HEK293 (cell line): ENCODE data around the gene NCOA6.

ENCODE experiments used
- CTCF ChIP-seq: fragments of 450-650 bp; formaldehyde crosslinking; IDR thresholded peaks from 2 replicates; pipeline ENCODE4 v1.5.1; 2016; ENCODE audit warnings: missing biosample characterization, missing genetic modification characterization
- REST ChIP-seq: fragments of 450-650 bp; formaldehyde crosslinking; IDR thresholded peaks from 2 replicates; pipeline ENCODE4 v1.5.1; 2016; ENCODE audit warnings: missing biosample characterization, missing genetic modification characterization
- SETDB1 ChIP-seq: IDR thresholded peaks from one replicate; pipeline ENCODE4 v1.6.1; 2017; ENCODE audit warnings: mild to moderate bottlenecking, low read length, moderate library complexity, mixed read lengths; ENCODE audit not compliant: insufficient read length
- SP2 ChIP-seq: fragments of 450-650 bp; formaldehyde crosslinking; IDR thresholded peaks from 2 replicates; pipeline ENCODE4 v1.5.1; 2016; ENCODE audit warnings: missing biosample characterization, missing genetic modification characterization
- TCF7L2 ChIP-seq: IDR thresholded peaks from 2 replicates; pipeline ENCODE4 v1.6.1; 2011; ENCODE audit warnings: low read depth, mild to moderate bottlenecking, inconsistent platforms, low read length, moderate library complexity, borderline replicate concordance
- YY1 ChIP-seq: fragments of 450-650 bp; formaldehyde crosslinking; IDR thresholded peaks from 2 replicates; pipeline ENCODE4 v1.5.1; 2018; ENCODE audit warnings: missing biosample characterization, missing genetic modification characterization
- ZFHX2 ChIP-seq: fragments of 450-650 bp; formaldehyde crosslinking; conservative IDR thresholded peaks from 2 replicates; pipeline ENCODE4 v1.5.1; 2016; ENCODE audit warnings: missing biosample characterization, missing genetic modification characterization
- ZNF155 ChIP-seq: fragments of 450-650 bp; formaldehyde crosslinking; IDR thresholded peaks from 2 replicates; pipeline ENCODE4 v1.5.1; 2016; ENCODE audit warnings: missing biosample characterization, missing genetic modification characterization
- ZNF239 ChIP-seq: fragments of 450-650 bp; formaldehyde crosslinking; IDR thresholded peaks from 2 replicates; pipeline ENCODE4 v1.5.1; 2016; ENCODE audit warnings: missing biosample characterization, missing genetic modification characterization
- ZNF324 ChIP-seq: fragments of 450-650 bp; formaldehyde crosslinking; IDR thresholded peaks from 2 replicates; pipeline ENCODE4 v1.5.1; 2016; ENCODE audit warnings: missing biosample characterization, missing genetic modification characterization
- ZNF558 ChIP-seq: fragments of 450-650 bp; formaldehyde crosslinking; IDR thresholded peaks from 2 replicates; pipeline ENCODE4 v1.5.1; 2016; ENCODE audit warnings: missing biosample characterization, missing genetic modification characterization
- ZNF654 ChIP-seq: fragments of 450-650 bp; formaldehyde crosslinking; IDR thresholded peaks from 2 replicates; pipeline ENCODE4 v1.5.1; 2016; ENCODE audit warnings: low read depth, missing biosample characterization, missing genetic modification characterization
- ZSCAN16 ChIP-seq: fragments of 450-650 bp; formaldehyde crosslinking; IDR thresholded peaks from 2 replicates; pipeline ENCODE4 v1.5.1; 2016; ENCODE audit warnings: missing biosample characterization, missing genetic modification characterization

GRCh38 chr20:34675993-34676641, 149.3 kb downstream of the NCOA6 start:
- no peak for TF ChIP-seq SETDB1
- TF ChIP-seq CTCF (tag by site-specific recombination) = no peak
- peak; percentile 73; the same call in 1 of the 2 replicates for TF ChIP-seq SP2 (tag by site-specific recombination)
- TF ChIP-seq ZSCAN16 (tag by site-specific recombination) = no peak
- no peak for TF ChIP-seq ZNF558 (tag by site-specific recombination)
- no peak for TF ChIP-seq ZNF239 (tag by site-specific recombination)
- TF ChIP-seq ZNF654 (tag by site-specific recombination) = no peak
- TF ChIP-seq YY1 (tag by site-specific recombination) = no peak
- no peak for TF ChIP-seq REST (tag by site-specific recombination)
- TF ChIP-seq ZNF324 (tag by site-specific recombination) = no peak
- TF ChIP-seq ZNF155 = no peak
- no peak for TF ChIP-seq TCF7L2
- no peak for TF ChIP-seq ZFHX2 (tag by site-specific recombination)
